Activated naive CD4-positive, alpha-beta T cell treated with anti-CD3 and anti-CD28 coated beads, Interleukin-2, amount 50 U/mL, for 72 hours (primary cell): ENCODE data around the gene SYNE1. TPM values are rescaled to one million over a fixed set of nuclear protein-coding genes. Genes with fewer than 3 reads are reported as not detected.
"Not testable (repeated sequence)": the region's sequence is repeated elsewhere in the genome, so short reads cannot be mapped to it uniquely, and the experiment has no call there.

Experiments used
- ATAC-seq, 2 donors: fragments of 150-1000 bp; cut with Tn5 transposase; 2 replicates each; pipeline ENCODE4 v1.10.0; 2021; ENCODE audit warnings: mild to moderate bottlenecking in 2 of 2, moderate library complexity in 2 of 2
- DNase-seq, 2 donors: peaks; one replicate each; pipeline ENCODE4 v3.0.0; 2021 to 2022; ENCODE audit warnings: low spot score in 2 of 2
- H3K27ac Mint-ChIP-seq, 2 donors: one replicate each; pipeline ENCODE4 v1.8.0; 2022; ENCODE audit warnings: mild to moderate bottlenecking in 2 of 2, mixed read lengths in 2 of 2
- H3K36me3 Mint-ChIP-seq, 2 donors: one replicate each; pipeline ENCODE4 v1.8.0; 2022; ENCODE audit warnings: mixed read lengths in 2 of 2
- H3K9me3 Mint-ChIP-seq, 2 donors: one replicate each; pipeline ENCODE4 v1.8.0; 2022; ENCODE audit warnings: mixed read lengths in 2 of 2
- total RNA-seq, 2 donors: library from RNA; stranded (reverse); gene quantifications; one replicate each; pipeline ENCODE4 v1.2.3, GENCODE V29; 2022

The SYNE1 gene
- total RNA-seq, 2 donors from 2014 or later: 29.4 to 33.7 TPM

- not testable (repeated sequence) for ATAC-seq, DNase-seq, H3K27ac Mint-ChIP-seq
- peaks cover 12 to 34% of the 10 kb centered on the region in 2 donors for H3K36me3 Mint-ChIP-seq
- H3K9me3 Mint-ChIP-seq: peaks cover 6 to 24% of the 10 kb centered on the region in 2 donors
These were observed 560.9 kb downstream of the SYNE1 start for GRCh38 chr6:152076242-152076641.

- ATAC-seq (no peak), DNase-seq (no peak)
- Mint-ChIP-seq H3K27ac (no peak overlapping the region), H3K36me3 (peaks cover 0 to 19% of the 10 kb centered on the region in 2 donors), H3K9me3 (peaks cover 0 to 15% of the 10 kb centered on the region in 2 donors)
These were observed 565.3 kb downstream of the SYNE1 start for GRCh38 chr6:152071843-152072242.

Other genes with a start within 250 kb of the SYNE1 start
- not detected for gene MYCT1, start 60.5 kb upstream of the SYNE1 start, total RNA-seq
- gene VIP, start 113.4 kb upstream of the SYNE1 start, total RNA-seq: not detected